Lung (tissue), 12 donors: ENCODE data around the gene FAM136A. TPM values are rescaled to one million over a fixed set of nuclear protein-coding genes. Genes with fewer than 3 reads are reported as not detected.
A peak's percentile ranks its signal among the peaks of the same experiment; 100 is the strongest.

Experiments used
- ATAC-seq: fragments of 200-7000 bp; cut with Tn5 transposase; one replicate; pipeline ENCODE4 v1.9.1; 2020; ENCODE audit warnings: moderate number of reproducible peaks; ENCODE audit not compliant: insufficient read depth, low FRiP score
- DNase-seq, 3 donors: peaks; one replicate each; pipeline ENCODE4 v3.0.0-alpha.2; 2013 to 2017
- H3K27ac ChIP-seq, 2 donors: one replicate each; pipeline ENCODE4 v1.5.1; 2013; ENCODE audit warnings: mild to moderate bottlenecking in 2 of 2, moderate library complexity in 2 of 2, control low read depth in 1 of 2, inconsistent platforms in 1 of 2, low read depth in 1 of 2, low read length in 1 of 2
- H3K27me3 ChIP-seq, 3 donors: one replicate each; pipeline ENCODE4 v1.5.1; 2013; ENCODE audit warnings: low read length in 2 of 3; ENCODE audit not compliant: control insufficient read depth in 3 of 3, insufficient read depth in 3 of 3
- H3K36me3 ChIP-seq, 4 donors: one replicate each; pipeline ENCODE4 v1.5.1; 2013; ENCODE audit warnings: low read length in 4 of 4, mild to moderate bottlenecking in 1 of 4, moderate library complexity in 1 of 4; ENCODE audit not compliant: control insufficient read depth in 4 of 4, insufficient read depth in 4 of 4
- H3K4me1 ChIP-seq, 5 donors: one replicate each; pipeline ENCODE4 v1.5.1; 2013; ENCODE audit warnings: low read length in 5 of 5, mild to moderate bottlenecking in 2 of 5, moderate library complexity in 1 of 5; ENCODE audit not compliant: control insufficient read depth in 5 of 5, insufficient read depth in 5 of 5
- H3K4me3 ChIP-seq: one replicate; pipeline ENCODE4 v1.5.1; 2013; ENCODE audit warnings: mild to moderate bottlenecking, control low read depth, moderate library complexity
- H3K9ac ChIP-seq, 2 donors: one replicate each; pipeline ENCODE4 v1.5.1; 2013; ENCODE audit warnings: low read length in 2 of 2, control low read depth in 1 of 2; ENCODE audit not compliant: insufficient read depth in 1 of 2
- H3K9me3 ChIP-seq, 4 donors: one replicate each; pipeline ENCODE4 v1.5.1; 2013; ENCODE audit warnings: low read length in 3 of 4, mild to moderate bottlenecking in 1 of 4, moderate library complexity in 1 of 4; ENCODE audit not compliant: control insufficient read depth in 4 of 4, insufficient read depth in 3 of 4
- CTCF ChIP-seq: IDR thresholded peaks from 2 replicates; pipeline ENCODE4 v1.5.1; 2012; ENCODE audit warnings: mild to moderate bottlenecking; ENCODE audit errors: control extremely low read depth, extremely low read depth
- WGBS, 2 donors: extraction: QIAGEN DNeasy Blood & Tissue Kit; methylation state at CpG; one replicate each; pipeline ENCODE4 v1.1.7; 2013; 5-methylcytosine and 5-hydroxymethylcytosine counted together
- polyA plus RNA-seq, 2 donors: library from polyadenylated mRNA; stranded (reverse); fragments of 200-250 nt; gene quantifications; one replicate each; pipeline ENCODE4 v1.2.1, GENCODE V29; 2013
- total RNA-seq, 2 donors: library from RNA; depleted of rRNA in 1 of 2; stranded (reverse); fragments of >200 nt in 1 of 2; gene quantifications; one replicate each; pipeline ENCODE4 v1.2.1, GENCODE V29; 2014 to 2021
- donor health status: control.
- donor health status: control.
- donor health status: Bipolar disorder and iron deficiency.
- donor health status: healthy.
- donor health status: DM: yes; HTN: yes; CAD: no.

Gene FAM136A
- total and polyA plus RNA-seq, 4 donors, result 23.7 to 37.0 (median 30.2) TPM

GRCh38 chr2:70325875-70326274 lies 24.0 kb upstream of the FAM136A start:
- no peaks in the 10 kb centered on the region for H3K9me3 ChIP-seq
- no peak for ATAC-seq
- H3K27me3 ChIP-seq, result no peaks in the 10 kb centered on the region
- no peak overlapping the region for H3K27ac ChIP-seq
- TF ChIP-seq CTCF, result no peak
- H3K4me1 ChIP-seq, result peaks cover 0 to 2% (median 0%) of the 10 kb centered on the region in 5 donors
- H3K9ac ChIP-seq, result no peak overlapping the region
- H3K4me3 ChIP-seq, result no peak overlapping the region
- WGBS, 2 donors, result 93 to 96% methylated on average over 7 of the region's 7 CpGs
- no peaks in the 10 kb centered on the region for H3K36me3 ChIP-seq
- no peak for DNase-seq

- no peak for ATAC-seq
- 74 to 76% methylated on average over 2 of the region's 2 CpGs for WGBS, 2 donors
- TF ChIP-seq CTCF, result no peak
- H3K27ac ChIP-seq, result no peak overlapping the region
- no peaks in the 10 kb centered on the region for H3K4me1 ChIP-seq
- DNase-seq, result no peak
- no peaks in the 10 kb centered on the region for H3K36me3 ChIP-seq
- H3K27me3 ChIP-seq, result no peaks in the 10 kb centered on the region
- H3K9me3 ChIP-seq, result no peaks in the 10 kb centered on the region
- H3K9ac ChIP-seq, result no peak overlapping the region
- no peak overlapping the region for H3K4me3 ChIP-seq
Observed at GRCh38 chr2:70322518-70322917, 20.7 kb upstream of the FAM136A start.

GRCh38 chr2:70321370-70321769 lies 19.5 kb upstream of the FAM136A start:
- Histone ChIP-seq H3K4me1 (no peaks in the 10 kb centered on the region), H3K36me3 (no peaks in the 10 kb centered on the region), H3K9me3 (no peaks in the 10 kb centered on the region), H3K9ac (no peak overlapping the region), H3K4me3 (no peak overlapping the region), H3K27me3 (no peaks in the 10 kb centered on the region), H3K27ac (no peak overlapping the region)
- 50 to 63% methylated on average over 6 of the region's 6 CpGs for WGBS, 2 donors
- ATAC-seq (no peak), DNase-seq (peak; percentile 32 to 75 (median 56))
- TF ChIP-seq CTCF, result no peak

GRCh38 chr2:70314640-70315039 lies 12.8 kb upstream of the FAM136A start:
- H3K27me3 ChIP-seq, result no peaks in the 10 kb centered on the region
- ATAC-seq, result no peak
- no peak overlapping the region for H3K9ac ChIP-seq
- no peaks in the 10 kb centered on the region for H3K4me1 ChIP-seq
- WGBS, 2 donors, result 60 to 87% methylated on average over 1 of the region's 1 CpG
- H3K36me3 ChIP-seq, result no peaks in the 10 kb centered on the region
- H3K9me3 ChIP-seq, result no peaks in the 10 kb centered on the region
- no peak for TF ChIP-seq CTCF
- H3K27ac ChIP-seq, result no peak overlapping the region
- no peak for DNase-seq
- H3K4me3 ChIP-seq, result no peak overlapping the region
